Tibial artery (tissue), 4 donors: ENCODE results near the gene APOH.

Experiments used
- DNase-seq, 2 donors: peaks; one replicate each; pipeline ENCODE4 v3.0.0-alpha.2; 2019
- H3K27ac ChIP-seq, 2 donors: fragments of 200-600 bp; sonication (generic) in 1 of 2; 1 replicate in 1 of 2; 2 replicates in 1 of 2; pipeline ENCODE4 v1.5.1; 2018 to 2019; ENCODE audit warnings: mild to moderate bottlenecking in 1 of 2
- H3K27me3 ChIP-seq, 2 donors: fragments of 200-600 bp; sonication (generic) in 1 of 2; one replicate each; pipeline versions ENCODE4 v1.5.1 to v1.6.0; 2016 to 2019
- H3K36me3 ChIP-seq, 3 donors: fragments of 200-600 bp; sonication (generic) in 2 of 3; one replicate each; pipeline ENCODE4 v1.5.1; 2016 to 2019; ENCODE audit warnings: mild to moderate bottlenecking in 2 of 3
- H3K4me1 ChIP-seq, 4 donors: fragments of 200-600 bp; sonication (generic) in 2 of 4; 1 replicate in 3 of 4; 2 replicates in 1 of 4; pipeline ENCODE4 v1.5.1; 2016 to 2019
- H3K4me3 ChIP-seq, 2 donors: fragments of 200-600 bp; sonication (generic) in 1 of 2; 1 replicate in 1 of 2; 2 replicates in 1 of 2; pipeline ENCODE4 v1.5.1; 2018 to 2019; ENCODE audit warnings: mild to moderate bottlenecking in 2 of 2
- H3K9me3 ChIP-seq, 3 donors: fragments of 200-600 bp; sonication (generic) in 1 of 3; one replicate each; pipeline ENCODE4 v1.5.1; 2016 to 2019
- intact Hi-C: fragments of 100-400 bp; cut with DNase I; formaldehyde crosslinking; loops from one replicate; pipeline ENCODE4 v1.15.0; 2023; ENCODE audit warnings: low total_unique reads
- TF ChIP-seq, protein P1 (sequence below), 2 experiments: fragments of 200-600 bp in 1 of 2; fragments of 450-650 bp in 1 of 2; IDR thresholded peaks; one replicate each; pipeline ENCODE4 v1.5.1; 2017 to 2019; ENCODE audit warnings: antibody characterized with exemption in 2 of 2, mild to moderate bottlenecking in 1 of 2, moderate library complexity in 1 of 2

APOH gene

GRCh38 chr17:66250686-66251085, 21.5 kb upstream of the APOH start:
- intact Hi-C loops, result no loop called here

GRCh38 chr17:66248285-66248684, 19.1 kb upstream of the APOH start:
- TF ChIP-seq, protein P1, sequence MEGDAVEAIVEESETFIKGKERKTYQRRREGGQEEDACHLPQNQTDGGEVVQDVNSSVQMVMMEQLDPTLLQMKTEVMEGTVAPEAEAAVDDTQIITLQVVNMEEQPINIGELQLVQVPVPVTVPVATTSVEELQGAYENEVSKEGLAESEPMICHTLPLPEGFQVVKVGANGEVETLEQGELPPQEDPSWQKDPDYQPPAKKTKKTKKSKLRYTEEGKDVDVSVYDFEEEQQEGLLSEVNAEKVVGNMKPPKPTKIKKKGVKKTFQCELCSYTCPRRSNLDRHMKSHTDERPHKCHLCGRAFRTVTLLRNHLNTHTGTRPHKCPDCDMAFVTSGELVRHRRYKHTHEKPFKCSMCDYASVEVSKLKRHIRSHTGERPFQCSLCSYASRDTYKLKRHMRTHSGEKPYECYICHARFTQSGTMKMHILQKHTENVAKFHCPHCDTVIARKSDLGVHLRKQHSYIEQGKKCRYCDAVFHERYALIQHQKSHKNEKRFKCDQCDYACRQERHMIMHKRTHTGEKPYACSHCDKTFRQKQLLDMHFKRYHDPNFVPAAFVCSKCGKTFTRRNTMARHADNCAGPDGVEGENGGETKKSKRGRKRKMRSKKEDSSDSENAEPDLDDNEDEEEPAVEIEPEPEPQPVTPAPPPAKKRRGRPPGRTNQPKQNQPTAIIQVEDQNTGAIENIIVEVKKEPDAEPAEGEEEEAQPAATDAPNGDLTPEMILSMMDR (IDR thresholded peaks at IDR 0.05), result no peak
- Histone ChIP-seq H3K4me1 (no peaks in the 10 kb centered on the region), H3K27ac (no peak overlapping the region), H3K36me3 (no peaks in the 10 kb centered on the region), H3K27me3 (no peaks in the 10 kb centered on the region), H3K4me3 (no peak overlapping the region), H3K9me3 (no peaks in the 10 kb centered on the region)
- no peak for DNase-seq
- intact Hi-C loops, result no loop called here

More at GRCh38 chr17:66250686-66251085, 21.5 kb upstream of the APOH start:
- Histone ChIP-seq H3K4me1 (no peaks in the 10 kb centered on the region), H3K27me3 (no peaks in the 10 kb centered on the region), H3K27ac (no peak overlapping the region), H3K36me3 (no peaks in the 10 kb centered on the region), H3K9me3 (no peaks in the 10 kb centered on the region), H3K4me3 (no peak overlapping the region)
- no peak for DNase-seq
- TF ChIP-seq, protein P1 (IDR thresholded peaks at IDR 0.05), result no peak

DNA sequence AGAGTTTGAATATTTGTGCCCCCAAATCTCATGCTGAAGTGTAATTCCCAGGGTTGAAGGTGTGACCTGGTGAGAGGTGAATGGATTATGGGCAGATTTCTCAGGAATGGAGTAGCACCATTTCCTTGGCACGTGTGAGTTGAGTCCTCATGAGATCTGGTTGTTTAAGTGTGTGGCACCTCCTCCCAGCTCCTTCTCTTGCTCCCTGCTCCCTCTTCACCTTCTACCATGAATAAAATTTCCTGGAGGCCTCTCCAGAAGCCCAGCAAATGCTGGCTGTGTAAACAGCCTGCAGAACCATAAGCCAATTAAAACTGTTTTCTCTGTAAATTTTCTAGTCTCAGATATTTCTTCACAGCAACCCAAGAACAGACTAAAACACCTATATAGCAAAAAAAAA, 12.6 kb upstream of the APOH start:
- no peak overlapping the region for H3K27ac ChIP-seq
- no peaks in the 10 kb centered on the region for H3K4me1 ChIP-seq
- intact Hi-C loops, result no loop called here
- DNase-seq, result no peak
- no peaks in the 10 kb centered on the region for H3K36me3 ChIP-seq
- no peak overlapping the region for H3K4me3 ChIP-seq
- TF ChIP-seq, protein P1 (IDR thresholded peaks at IDR 0.05), result no peak
- no peaks in the 10 kb centered on the region for H3K9me3 ChIP-seq
- H3K27me3 ChIP-seq, result no peaks in the 10 kb centered on the region

- intact Hi-C loops, result no loop called here
- TF ChIP-seq, protein P1 (IDR thresholded peaks at IDR 0.05), result no peak
- no peaks in the 10 kb centered on the region for H3K27me3 ChIP-seq
- H3K4me1 ChIP-seq, result no peaks in the 10 kb centered on the region
- H3K9me3 ChIP-seq, result no peaks in the 10 kb centered on the region
- no peak for DNase-seq
- no peak overlapping the region for H3K27ac ChIP-seq
- H3K36me3 ChIP-seq, result no peaks in the 10 kb centered on the region
- no peak overlapping the region for H3K4me3 ChIP-seq
These were observed 11.4 kb upstream of the APOH start for GRCh38 chr17:66240630-66241029.

- H3K27me3 ChIP-seq, result no peaks in the 10 kb centered on the region
- no peaks in the 10 kb centered on the region for H3K9me3 ChIP-seq
- TF ChIP-seq, protein P1 (IDR thresholded peaks at IDR 0.05), result no peak
- no peaks in the 10 kb centered on the region for H3K4me1 ChIP-seq
- intact Hi-C loops, result no loop called here
- H3K36me3 ChIP-seq, result no peaks in the 10 kb centered on the region
- no peak overlapping the region for H3K27ac ChIP-seq
- H3K4me3 ChIP-seq, result no peak overlapping the region
- no peak for DNase-seq
These were observed 10.8 kb upstream of the APOH start for GRCh38 chr17:66240013-66240412.

DNA sequence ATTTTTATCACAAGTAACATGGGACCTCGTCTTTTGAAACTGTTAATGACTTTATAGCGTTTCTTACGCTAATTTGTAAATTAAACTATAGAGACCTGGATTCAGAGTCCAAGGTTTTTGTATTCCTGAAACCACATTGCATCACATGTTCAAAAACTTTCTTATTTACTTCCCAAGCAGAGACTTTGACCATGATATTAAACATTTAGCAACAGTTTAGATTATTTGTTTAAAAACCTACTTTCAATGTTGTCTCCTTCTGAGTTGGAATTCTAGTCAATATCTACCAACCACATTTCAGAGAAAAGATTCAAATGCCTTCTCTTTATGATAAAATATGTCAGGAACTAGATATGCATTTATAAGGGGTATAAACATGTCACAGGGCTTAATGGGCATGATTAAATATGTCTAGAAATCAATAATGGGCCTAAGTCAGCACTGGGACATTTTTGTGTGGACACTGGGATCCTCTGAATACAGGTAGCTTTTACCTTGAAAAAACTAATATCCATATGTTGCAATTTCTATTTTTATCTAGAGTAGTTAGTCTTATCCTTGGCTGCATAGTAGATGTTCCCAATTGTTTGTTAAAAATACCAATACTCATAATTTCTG, 6.3 kb upstream of the APOH start:
- H3K27me3 ChIP-seq, result no peaks in the 10 kb centered on the region
- TF ChIP-seq, protein P1 (IDR thresholded peaks at IDR 0.05), result no peak
- no peak overlapping the region for H3K4me3 ChIP-seq
- no peaks in the 10 kb centered on the region for H3K36me3 ChIP-seq
- no peaks in the 10 kb centered on the region for H3K9me3 ChIP-seq
- DNase-seq, result no peak
- no peak overlapping the region for H3K27ac ChIP-seq
- intact Hi-C loops, result no loop called here
- H3K4me1 ChIP-seq, result no peaks in the 10 kb centered on the region
